Superior temporal gyrus (tissue), 1 donor: Measurements from ENCODE around the gene MS4A14.
"Not testable (repeated sequence)": the region's sequence is repeated elsewhere in the genome, so short reads cannot be mapped to it uniquely, and the experiment has no call there.

Experiments used
- DNase-seq: peaks from one replicate; pipeline ENCODE4 v3.0.0-alpha.2; 2016; ENCODE audit errors: extremely low spot score

The MS4A14 gene

DNA sequence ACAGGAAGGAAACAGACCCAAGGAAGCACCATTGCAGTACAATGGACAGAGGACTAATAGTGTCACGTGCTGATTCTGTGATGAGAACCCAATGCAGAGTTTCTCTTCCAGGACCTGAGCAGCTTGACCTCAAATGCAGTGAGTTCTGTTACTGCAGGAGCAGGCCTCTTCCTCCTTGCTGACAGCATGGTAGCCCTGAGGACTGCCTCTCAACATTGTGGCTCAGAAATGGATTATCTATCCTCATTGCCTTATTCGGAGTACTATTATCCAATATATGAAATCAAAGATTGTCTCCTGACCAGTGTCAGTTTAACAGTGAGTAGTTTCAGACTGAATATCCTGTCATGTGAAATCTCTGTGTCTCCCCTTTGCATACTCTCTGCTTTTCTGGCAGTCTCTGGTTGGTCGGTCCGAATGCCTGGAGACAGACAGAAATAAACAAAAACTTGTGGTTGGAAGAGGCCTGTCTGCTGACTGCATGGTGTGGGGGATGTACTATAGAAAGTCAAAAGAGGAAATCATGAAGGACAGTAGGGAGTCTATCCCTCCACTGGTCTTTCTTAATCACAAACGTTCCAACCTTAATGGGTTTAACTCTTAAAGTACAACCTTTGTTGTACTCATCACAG, 6.9 kb upstream of the MS4A14 start:
- no peak for DNase-seq

DNA sequence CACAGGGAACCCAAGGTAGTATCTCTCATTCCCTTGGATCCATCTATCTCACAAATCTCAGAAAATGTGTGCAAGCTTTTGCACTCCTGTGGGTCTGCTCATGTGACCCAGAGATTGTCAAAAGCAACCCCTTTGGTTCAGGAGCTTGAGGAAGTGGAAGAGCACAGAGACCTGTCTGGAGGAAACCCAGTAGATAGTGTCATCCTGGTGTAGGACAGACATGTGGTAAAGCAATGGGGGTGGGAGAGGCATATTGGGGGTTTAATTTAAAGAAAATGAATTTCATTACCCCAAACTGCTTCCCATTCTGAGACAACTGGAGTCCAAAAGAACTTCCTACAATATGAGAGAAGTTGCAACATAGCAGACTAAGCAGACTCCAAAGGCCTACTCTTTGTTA, 5.8 kb upstream of the MS4A14 start:
- no peak for DNase-seq

- no peak for DNase-seq
Measured at GRCh38 chr11:60392361-60392760, 3.9 kb upstream of the MS4A14 start.

DNA sequence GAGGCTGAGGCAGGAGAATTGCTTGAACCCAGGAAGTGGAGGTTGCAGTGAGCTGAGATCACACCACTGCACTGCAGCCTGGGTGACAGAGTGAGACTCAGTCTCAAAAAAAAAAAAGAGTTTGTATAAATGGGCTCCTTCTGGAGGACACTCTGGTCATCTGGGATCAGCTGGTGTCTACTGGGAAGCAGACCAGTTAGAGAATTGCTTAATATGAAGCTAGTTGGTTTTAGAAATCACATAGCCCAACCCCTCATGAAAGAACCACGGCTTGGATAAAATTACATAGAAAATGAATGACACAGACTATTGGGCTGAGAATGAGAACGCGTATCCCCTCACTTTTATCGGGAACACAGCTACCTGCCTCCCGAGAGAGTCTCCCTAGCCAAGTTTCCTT, 3.2 kb upstream of the MS4A14 start:
- DNase-seq, result no peak

- no peak for DNase-seq
Measured at GRCh38 chr11:60394666-60395380, 1.4 kb upstream of the MS4A14 start.

DNA sequence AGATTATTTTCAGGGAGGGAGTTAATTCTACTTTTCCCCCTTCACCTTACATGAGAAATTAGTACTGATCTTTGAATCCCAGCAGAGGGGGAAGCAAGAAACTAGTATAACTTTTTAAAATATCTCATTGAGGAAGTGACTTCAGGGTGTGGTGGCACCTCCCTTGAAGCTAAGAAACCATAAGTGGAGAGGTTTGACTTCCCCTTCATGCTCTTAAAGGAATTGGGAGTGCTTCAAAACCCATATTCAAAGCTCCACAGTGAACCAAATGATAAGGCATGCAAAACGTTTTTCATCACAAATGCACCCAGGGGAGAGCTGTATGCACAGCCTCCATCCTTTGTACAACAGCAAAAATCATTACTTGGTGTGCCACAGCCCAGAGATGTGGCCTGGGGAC, 540 bp downstream of the MS4A14 start:
- DNase-seq, result no peak

DNA sequence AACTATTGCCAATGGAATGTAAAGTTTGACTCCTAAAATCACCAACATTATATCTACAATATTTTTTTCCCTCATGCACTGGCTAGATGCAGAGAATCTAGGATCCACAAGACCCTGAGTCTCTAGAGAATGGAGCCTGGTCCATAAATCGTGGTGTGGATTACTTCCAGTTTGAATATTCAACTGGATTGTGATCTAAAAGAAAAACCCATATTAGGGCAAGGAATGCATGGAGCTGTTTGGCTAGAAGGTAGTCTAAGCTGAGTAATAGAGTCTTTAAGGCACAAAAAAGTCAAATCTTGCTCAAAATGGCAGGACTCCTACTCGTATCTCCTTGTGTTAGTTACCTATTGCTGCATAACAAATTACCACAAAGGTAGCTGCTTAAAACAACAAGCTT, 23.8 kb downstream of the MS4A14 start:
- no peak for DNase-seq

DNA sequence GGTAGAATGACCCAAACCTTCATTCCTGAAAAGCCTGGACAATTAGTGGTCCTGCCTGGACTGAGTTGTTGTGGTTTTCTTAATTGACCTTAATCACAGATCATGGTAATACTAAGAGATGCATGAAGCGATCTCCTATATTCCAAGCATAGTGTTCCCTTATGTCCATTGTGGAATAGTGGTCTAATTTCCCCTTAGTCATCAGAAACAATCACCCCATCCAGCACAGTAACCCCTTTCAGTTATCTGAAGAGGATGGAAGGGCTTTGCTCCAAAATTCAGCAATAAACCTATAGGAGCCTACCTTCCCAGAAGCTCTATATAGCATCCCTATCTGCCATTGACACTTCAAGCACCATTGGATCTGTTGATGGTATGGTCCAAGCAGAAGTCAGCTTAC, 26.4 kb downstream of the MS4A14 start:
- no peak for DNase-seq

DNA sequence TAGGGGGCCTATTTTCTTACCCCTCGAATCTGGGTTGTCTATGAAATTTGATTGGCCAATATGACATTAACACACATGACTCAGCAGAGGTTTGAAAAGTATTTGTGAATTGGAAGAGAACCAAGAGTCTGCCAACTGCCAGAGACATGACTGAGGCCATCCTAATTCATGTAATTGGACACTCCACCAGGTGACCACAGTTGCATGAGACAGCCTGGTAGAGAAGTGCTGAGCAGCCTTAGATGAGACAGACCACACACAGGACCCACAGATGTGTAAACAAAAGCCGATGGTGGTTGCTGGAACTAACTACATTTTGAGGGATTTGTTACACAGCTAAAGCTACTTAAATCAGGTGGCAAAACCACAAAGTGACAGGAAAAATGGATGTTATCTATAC, 32.3 kb downstream of the MS4A14 start:
- no peak for DNase-seq

DNA sequence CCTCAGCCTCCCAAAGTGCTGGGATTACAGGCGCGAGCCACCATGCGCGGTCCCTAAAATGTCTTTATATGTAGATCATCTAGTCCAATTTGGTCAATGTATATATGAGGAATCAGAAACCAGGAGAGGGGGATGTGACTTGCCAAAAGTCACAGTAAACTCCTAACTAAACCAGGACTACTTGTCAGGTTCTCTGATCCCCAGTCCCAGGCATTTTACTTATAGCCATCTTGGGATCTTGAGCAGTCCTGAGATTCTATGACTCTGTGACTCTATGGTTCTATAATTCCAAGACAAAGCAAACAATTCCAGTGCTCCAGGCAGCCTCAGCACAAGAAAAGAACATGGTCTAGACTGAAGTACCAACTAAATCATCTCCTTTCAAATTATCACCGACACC, 33.0 kb downstream of the MS4A14 start, which contains the start of gene MS4A5:
Gene MS4A5, plus strand, starts transcription at position 301 of the 400 bp plus-strand sequence. CDS start 103 bp downstream, outside the sequence.
- DNase-seq, result no peak

DNA sequence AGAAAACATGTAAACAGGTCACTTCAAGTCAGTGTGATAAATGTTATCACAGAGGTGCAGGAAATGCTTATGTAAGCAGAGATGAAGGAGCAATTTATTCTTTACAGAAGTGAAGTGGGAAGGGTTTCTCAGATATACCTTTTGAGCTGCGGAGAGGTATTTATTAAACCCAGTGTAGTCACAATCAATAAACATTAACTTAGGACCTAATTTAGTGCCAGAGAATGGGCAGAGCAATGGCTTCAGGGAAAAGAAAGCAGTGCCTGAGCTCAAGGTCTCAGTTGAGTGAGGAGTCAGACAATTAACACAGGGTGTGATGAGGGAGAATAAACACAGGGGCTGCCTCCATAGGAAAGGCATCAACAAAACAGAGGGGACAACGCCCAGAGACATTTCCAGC, 35.0 kb downstream of the MS4A14 start:
- DNase-seq, result no peak

DNA sequence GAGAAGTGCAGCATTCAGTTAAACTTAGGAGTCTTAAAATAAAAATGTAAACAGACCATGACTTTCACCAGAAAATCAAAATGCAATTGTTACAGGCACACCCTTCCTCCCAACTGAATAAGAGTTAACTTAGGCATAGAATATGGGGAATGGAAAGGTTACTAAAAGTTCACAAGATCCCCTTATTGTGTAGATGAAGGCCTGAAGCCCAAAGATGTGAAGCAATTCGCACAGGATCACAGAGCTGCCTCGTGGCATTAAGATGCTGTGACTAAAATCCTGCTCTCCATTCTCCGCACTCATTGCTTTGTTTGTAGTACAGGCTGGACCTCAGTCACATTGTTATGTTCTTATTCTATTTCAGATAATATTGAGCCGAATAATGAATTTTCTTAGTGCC, 37.1 kb downstream of the MS4A14 start:
- no peak for DNase-seq

DNA sequence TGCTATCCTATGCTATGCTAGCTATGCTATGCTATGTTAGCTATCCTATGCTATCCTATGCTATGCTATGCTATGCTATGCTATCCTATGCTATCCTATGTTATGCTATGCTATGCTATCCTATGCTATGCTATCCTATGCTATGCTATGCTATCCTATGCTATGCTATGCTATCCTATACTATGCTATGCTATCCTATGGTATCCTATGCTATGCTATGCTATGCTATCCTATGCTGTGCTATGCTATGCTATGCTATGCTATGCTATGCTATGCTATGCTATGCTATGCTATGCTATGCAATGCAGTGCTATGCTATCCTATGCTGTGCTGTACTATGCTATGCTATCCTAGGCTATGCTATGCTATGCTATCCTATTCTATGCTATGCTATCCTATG, 50.8 kb downstream of the MS4A14 start:
- no peak for DNase-seq

GRCh38 chr11:60447846-60448245, 51.6 kb downstream of the MS4A14 start:
- no peak for DNase-seq

DNA sequence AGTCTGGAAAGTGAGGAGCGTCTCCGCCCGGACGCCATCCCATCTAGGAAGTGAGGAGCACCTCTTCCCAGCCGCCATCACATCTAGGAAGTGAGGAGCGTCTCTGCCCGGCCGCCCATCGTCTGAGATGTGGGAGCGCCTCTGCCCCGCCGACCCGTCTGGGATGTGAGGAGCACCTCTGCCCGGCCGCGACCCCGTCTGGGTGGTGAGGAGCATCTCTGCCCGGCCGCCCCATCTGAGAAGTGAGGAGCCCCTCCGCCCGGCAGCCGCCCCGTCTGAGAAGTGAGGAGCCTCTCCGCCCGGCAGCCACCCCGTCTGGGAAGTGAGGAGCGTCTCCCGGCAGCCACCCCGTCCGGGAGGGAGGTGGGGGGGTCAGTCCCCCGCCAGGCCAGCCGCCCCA, 54.9 kb downstream of the MS4A14 start:
- DNase-seq, result not testable (repeated sequence)

- no peak for DNase-seq
Measured at GRCh38 chr11:60454212-60454611, 58.0 kb downstream of the MS4A14 start.

DNA sequence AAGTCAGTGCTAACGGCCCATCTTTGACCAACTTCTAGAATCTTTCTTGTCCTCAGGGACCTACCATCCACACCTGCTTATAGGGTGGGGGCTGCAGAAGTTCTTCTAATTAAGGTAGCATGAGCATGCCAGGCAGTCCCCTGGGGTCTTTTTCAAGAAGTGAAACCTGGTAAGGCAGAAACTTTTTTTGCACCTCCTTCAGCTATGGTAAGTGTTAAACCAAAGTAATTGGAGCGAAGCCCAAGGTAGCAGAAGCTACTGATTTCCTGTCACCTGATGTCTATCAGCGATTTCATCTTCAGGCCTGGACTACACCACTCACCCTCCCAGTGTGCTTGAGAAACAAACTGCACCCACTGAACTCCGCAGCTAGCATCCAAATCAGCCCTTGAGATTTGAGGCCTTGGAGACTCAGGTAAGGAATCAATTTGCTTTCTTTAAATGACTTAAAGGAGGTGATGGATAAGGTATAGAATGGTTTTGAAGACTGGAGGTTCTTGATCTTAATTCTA, 59.3 kb downstream of the MS4A14 start, which contains the start of gene MS4A1:
Gene MS4A1, plus strand, starts transcription at position 317 of the 512 bp plus-strand sequence. CDS start 6,528 bp downstream, outside the sequence.
- no peak for DNase-seq

DNA sequence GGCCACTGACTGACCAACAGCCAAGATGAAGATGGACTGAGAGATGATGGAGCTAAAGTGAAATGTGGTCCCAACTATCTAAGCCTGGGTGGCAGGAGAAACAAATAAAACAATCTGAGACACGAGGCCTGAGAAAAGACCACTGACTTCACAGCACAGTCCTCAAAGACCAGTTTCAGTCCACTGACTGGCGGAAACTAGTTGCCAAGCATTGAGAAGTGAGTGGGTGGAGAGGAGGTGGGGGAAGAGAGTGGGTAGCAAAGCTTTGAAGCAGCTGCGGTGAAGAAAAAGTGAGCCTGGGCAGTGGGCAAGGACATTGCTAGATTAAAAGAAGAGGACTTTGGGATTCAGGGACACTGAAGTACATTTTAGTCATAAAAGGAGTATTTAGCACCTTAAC, 61.3 kb downstream of the MS4A14 start:
- DNase-seq, result no peak

DNA sequence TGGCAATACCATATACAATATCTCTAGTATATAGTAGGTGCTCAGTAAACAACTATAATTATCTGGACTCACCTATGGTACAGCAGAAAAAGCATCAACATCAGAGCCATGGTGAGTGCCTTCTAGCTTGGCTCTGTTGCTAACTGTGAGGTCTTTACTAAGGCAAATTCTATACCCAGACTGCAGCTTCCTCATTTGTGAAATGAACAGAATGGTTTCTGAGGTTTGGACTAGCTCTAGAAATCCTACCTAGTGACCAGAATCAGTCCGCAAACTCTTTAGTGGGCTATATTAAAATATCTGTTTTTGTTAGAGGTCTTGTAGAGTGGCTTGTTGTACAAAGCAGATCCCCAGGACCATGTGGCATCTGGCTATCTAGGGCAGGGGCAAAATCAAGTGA, 63.1 kb downstream of the MS4A14 start:
- no peak for DNase-seq
